Vagina (tissue), 2 donors: ENCODE data around the gene CMTM4. TPM values are rescaled to one million over a fixed set of nuclear protein-coding genes. Genes with fewer than 3 reads are reported as not detected.
"Not testable (repeated sequence)": the region's sequence is repeated elsewhere in the genome, so short reads cannot be mapped to it uniquely, and the experiment has no call there.

ENCODE experiments used
- DNase-seq, 2 donors: peaks; one replicate each; pipeline ENCODE4 v3.0.0-alpha.2; 2017; ENCODE audit errors: extremely low spot score in 2 of 2
- H3K27ac ChIP-seq: fragments of 200-600 bp; sonication (generic); one replicate; pipeline ENCODE4 v1.5.1; 2019
- H3K27me3 ChIP-seq: fragments of 200-600 bp; sonication (generic); one replicate; pipeline ENCODE4 v1.5.1; 2019
- H3K36me3 ChIP-seq, 2 donors: fragments of 200-600 bp; sonication (generic); one replicate each; pipeline ENCODE4 v1.5.1; 2017 to 2019
- H3K4me1 ChIP-seq: fragments of 200-600 bp; sonication (generic); one replicate; pipeline ENCODE4 v1.5.1; 2019
- H3K4me3 ChIP-seq, 2 donors: fragments of 200-600 bp; sonication (generic); 1 replicate in 1 of 2; 2 replicates in 1 of 2; pipeline ENCODE4 v1.5.1; 2016 to 2019
- H3K9me3 ChIP-seq: fragments of 200-600 bp; sonication (generic); one replicate; pipeline ENCODE4 v1.5.1; 2019
- CTCF ChIP-seq, 3 experiments: fragments of 450-650 bp in 2 of 3; fragments of 200-600 bp in 1 of 3; sonication (generic) in 1 of 3; IDR thresholded peaks; one replicate each; pipeline ENCODE4 v1.5.1; 2017 to 2019; ENCODE audit warnings: antibody characterized with exemption in 3 of 3, mild to moderate bottlenecking in 2 of 3, moderate library complexity in 2 of 3
- POLR2A ChIP-seq, 2 donors: fragments of 450-650 bp; IDR thresholded peaks; one replicate each; pipeline ENCODE4 v1.6.1; 2017; ENCODE audit warnings: antibody characterized with exemption in 2 of 2, mild to moderate bottlenecking in 2 of 2, moderate library complexity in 2 of 2
- POLR2AphosphoS5 ChIP-seq, 2 donors: sonication (generic); formaldehyde crosslinking; IDR thresholded peaks; one replicate each; pipeline ENCODE4 v1.9.0; 2017; ENCODE audit warnings: antibody characterized with exemption in 2 of 2, mild to moderate bottlenecking in 2 of 2, low read depth in 1 of 2; ENCODE audit not compliant: insufficient read depth in 1 of 2
- intact Hi-C: fragments of 100-400 bp; cut with DNase I; formaldehyde crosslinking; loops from one replicate; pipeline ENCODE4 v1.15.1; 2023
- total RNA-seq: library from RNA; depleted of rRNA; stranded (reverse); fragments of >200 nt; gene quantifications from one replicate; pipeline ENCODE4 v1.2.3, GENCODE V29; 2016

CMTM4 gene
- total RNA-seq, 1 donor from 2014 or later = 15.7 TPM

DNA sequence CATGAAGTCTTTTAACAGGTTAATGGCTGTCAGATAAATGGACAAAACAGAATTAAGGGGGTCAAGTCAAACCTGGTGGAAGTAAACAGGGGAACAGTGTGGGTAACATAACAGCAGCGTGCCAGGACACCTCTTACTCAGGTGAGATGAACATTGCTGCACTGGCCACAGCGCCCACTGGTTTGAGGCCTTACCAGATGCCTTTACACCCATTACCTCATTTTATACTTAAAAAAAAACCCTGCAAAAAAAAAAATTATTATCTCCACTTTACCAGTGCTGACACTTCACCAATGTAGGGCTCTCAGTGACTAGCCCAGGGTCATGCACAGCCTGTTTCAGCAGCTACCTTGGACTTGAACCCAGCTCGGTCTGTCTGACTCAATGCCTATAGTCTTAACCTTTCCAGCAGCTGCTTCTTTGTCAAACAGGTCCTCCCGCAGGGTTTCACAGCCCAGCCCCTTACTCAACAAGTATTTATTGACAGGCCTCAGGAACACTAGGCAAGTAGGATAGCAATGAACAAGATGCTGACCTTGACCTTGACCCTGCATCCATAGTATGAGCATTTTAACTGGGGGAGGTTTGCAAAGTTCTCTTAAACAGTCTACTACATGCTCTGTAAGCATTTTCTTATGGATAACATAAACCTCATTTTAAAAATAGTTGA lies 61.9 kb downstream of the CMTM4 start:
- no peaks in the 10 kb centered on the region for H3K9me3 ChIP-seq
- H3K27me3 ChIP-seq = no peaks in the 10 kb centered on the region
- H3K27ac ChIP-seq = no peak overlapping the region
- intact Hi-C loops = no loop called here
- no peaks in the 10 kb centered on the region for H3K36me3 ChIP-seq
- no peaks in the 10 kb centered on the region for H3K4me1 ChIP-seq
- TF ChIP-seq POLR2A (IDR thresholded peaks at IDR 0.05) (no peak), POLR2AphosphoS5 (IDR thresholded peaks at IDR 0.05; ENCODE audit: insufficient read depth in 1 of 2, low read depth in 1 of 2) (no peak), CTCF (IDR thresholded peaks at IDR 0.05) (no peak)
- DNase-seq = no peak
- H3K4me3 ChIP-seq = no peak overlapping the region

DNA sequence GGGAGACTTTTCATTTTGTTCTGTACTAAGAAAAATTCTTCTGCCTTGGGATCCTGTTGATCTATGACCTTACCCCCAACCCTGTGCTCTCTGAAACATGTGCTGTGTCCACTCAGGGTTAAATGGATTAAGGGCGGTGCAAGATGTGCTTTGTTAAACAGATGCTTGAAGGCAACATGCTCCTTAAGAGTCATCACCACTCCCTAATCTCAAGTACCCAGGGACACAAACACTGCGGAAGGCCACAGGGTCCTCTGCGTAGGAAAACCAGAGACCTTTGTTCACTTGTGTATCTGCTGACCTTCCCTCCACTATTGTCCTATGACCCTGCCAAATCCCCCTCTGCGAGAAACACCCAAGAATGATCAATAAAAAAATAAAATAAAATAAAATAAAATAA lies 65.0 kb downstream of the CMTM4 start:
- H3K4me1 ChIP-seq, H3K9me3 ChIP-seq, DNase-seq, H3K27me3 ChIP-seq, H3K4me3 ChIP-seq, H3K36me3 ChIP-seq, H3K27ac ChIP-seq, intact Hi-C loops: not testable (repeated sequence)

GRCh38 chr16:66630561-66631260 lies 65.8 kb downstream of the CMTM4 start:
- H3K9me3 ChIP-seq, H3K4me1 ChIP-seq, H3K4me3 ChIP-seq, H3K36me3 ChIP-seq, DNase-seq, intact Hi-C loops, H3K27ac ChIP-seq, H3K27me3 ChIP-seq: not testable (repeated sequence)

GRCh38 chr16:66629856-66630255 lies 66.7 kb downstream of the CMTM4 start:
- intact Hi-C loops = no loop called here
- no peaks in the 10 kb centered on the region for H3K27me3 ChIP-seq
- H3K4me1 ChIP-seq = no peaks in the 10 kb centered on the region
- TF ChIP-seq POLR2AphosphoS5 (IDR thresholded peaks at IDR 0.05; ENCODE audit: insufficient read depth in 1 of 2, low read depth in 1 of 2) = no peak
- TF ChIP-seq CTCF (IDR thresholded peaks at IDR 0.05) = no peak
- no peak for TF ChIP-seq POLR2A (IDR thresholded peaks at IDR 0.05)
- no peak for DNase-seq
- H3K27ac ChIP-seq = no peak overlapping the region
- H3K9me3 ChIP-seq = no peaks in the 10 kb centered on the region
- H3K36me3 ChIP-seq = no peaks in the 10 kb centered on the region
- H3K4me3 ChIP-seq = no peak overlapping the region

DNA sequence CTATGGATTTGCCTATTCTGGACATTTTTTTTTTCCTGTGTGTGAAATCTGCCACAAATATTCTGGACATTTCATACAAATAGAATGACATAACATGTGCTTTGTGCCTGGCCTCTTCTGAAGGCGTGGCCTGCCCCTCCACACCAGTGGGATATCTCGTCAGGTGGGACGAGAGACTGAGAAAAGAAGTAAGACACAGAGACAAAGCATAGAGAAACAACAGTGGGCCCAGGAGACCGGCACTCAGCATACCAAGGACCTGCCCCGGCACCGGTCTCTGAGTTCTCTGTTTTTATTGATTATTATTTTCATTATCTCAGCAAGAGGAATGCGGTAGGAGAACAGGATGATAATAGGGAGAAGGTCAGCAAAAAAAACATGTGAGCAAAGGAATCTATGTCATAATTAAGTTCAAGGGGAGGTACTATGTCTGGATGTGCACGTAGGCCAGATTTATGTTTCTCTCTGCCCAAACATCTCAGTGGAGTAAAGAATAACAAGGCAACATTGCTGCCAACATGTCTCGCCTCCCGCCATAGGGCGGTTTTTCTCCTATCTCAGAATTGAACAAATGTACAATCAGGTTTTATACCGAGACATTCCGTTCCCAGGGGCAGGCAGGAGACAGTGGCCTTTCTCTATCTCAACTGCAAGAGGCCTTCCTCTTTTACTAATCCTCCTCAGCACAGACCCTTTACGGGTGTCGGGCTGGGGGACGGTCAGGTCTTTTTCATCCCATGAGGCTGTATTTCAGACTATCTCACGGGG lies 68.7 kb downstream of the CMTM4 start:
- DNase-seq, intact Hi-C loops, H3K4me1 ChIP-seq, H3K27me3 ChIP-seq, H3K4me3 ChIP-seq, H3K9me3 ChIP-seq, H3K36me3 ChIP-seq, H3K27ac ChIP-seq: not testable (repeated sequence)

- TF ChIP-seq POLR2A (IDR thresholded peaks at IDR 0.05) = no peak
- Histone ChIP-seq H3K36me3 (peaks cover 0 to 11% of the 10 kb centered on the region in 2 donors), H3K9me3 (no peaks in the 10 kb centered on the region), H3K27ac (no peak overlapping the region), H3K4me3 (no peak overlapping the region), H3K27me3 (no peaks in the 10 kb centered on the region), H3K4me1 (peaks cover 13% of the 10 kb centered on the region)
- intact Hi-C loops = no loop called here
- DNase-seq = no peak
Measured at GRCh38 chr16:66623755-66624154, 72.8 kb downstream of the CMTM4 start.

GRCh38 chr16:66622863-66623262 lies 73.7 kb downstream of the CMTM4 start:
- DNase-seq = no peak
- no peak overlapping the region for H3K27ac ChIP-seq
- H3K27me3 ChIP-seq = no peaks in the 10 kb centered on the region
- H3K36me3 ChIP-seq = peaks cover 0 to 11% of the 10 kb centered on the region in 2 donors
- intact Hi-C loops = no loop called here
- TF ChIP-seq POLR2A (IDR thresholded peaks at IDR 0.05) (no peak), POLR2AphosphoS5 (IDR thresholded peaks at IDR 0.05; ENCODE audit: insufficient read depth in 1 of 2, low read depth in 1 of 2) (no peak), CTCF (IDR thresholded peaks at IDR 0.05) (no peak)
- no peaks in the 10 kb centered on the region for H3K9me3 ChIP-seq
- no peak overlapping the region for H3K4me3 ChIP-seq
- H3K4me1 ChIP-seq = peaks cover 22% of the 10 kb centered on the region
